ENCODE results near the gene BFSP2.

GRCh38 chr3:133400006-133400515 is at the start of gene BFSP2:
- no peak for TF ChIP-seq EZH2 (optimal IDR thresholded peaks at IDR 0.05; ENCODE audit: low read depth, low read length)
- no peak for TF ChIP-seq CTCF (IDR thresholded peaks at IDR 0.05; ENCODE audit: low read length)

Measured in MM.1S (cell line).